AG09319 (cell line): Measurements from ENCODE around the gene FFAR1.
A peak's percentile ranks its signal among the peaks of the same experiment; 100 is the strongest.

ENCODE experiments used
- DNase-seq: peaks from one replicate; pipeline ENCODE4 v3.0.0-alpha.2; 2010; ENCODE audit warnings: low read depth; ENCODE audit errors: extremely low read depth
- TF ChIP-seq, protein P1 (sequence below): IDR thresholded peaks from 2 replicates; pipeline ENCODE4 v1.5.1; 2011; ENCODE audit warnings: low read depth, mild to moderate bottlenecking, inconsistent platforms, low read length, moderate library complexity

Gene FFAR1

GRCh38 chr19:35316560-35316959 is 31.1 kb upstream of the FFAR1 start:
- no peak for DNase-seq

DNA sequence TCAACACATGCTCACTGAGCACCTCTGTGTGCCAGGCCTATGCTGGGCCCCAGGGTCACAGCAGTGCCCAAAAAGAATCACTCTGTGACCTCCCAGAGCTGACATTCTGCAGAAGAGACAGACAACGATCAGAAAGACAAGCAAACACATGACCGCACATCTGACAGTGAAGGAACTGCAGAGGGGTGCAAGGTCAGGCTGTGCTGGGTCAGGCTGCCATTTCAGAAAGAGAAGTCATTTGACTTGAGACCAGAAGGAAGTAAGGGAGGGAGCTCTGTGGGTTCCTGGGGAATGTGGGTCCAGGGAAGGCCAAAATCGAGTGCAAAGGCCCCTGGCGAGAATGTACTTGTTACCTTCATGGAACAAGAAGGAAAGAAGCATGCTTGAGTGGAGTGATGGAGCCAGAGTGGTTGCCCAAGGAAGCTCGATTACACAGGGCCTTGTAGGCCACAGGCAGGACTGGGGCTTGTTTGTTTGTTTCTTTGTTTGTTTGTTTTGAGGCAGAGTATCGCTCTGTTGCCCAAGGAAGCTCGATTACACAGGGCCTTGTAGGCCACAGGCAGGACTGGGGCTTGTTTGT is 30.1 kb upstream of the FFAR1 start:
- TF ChIP-seq, protein P1, sequence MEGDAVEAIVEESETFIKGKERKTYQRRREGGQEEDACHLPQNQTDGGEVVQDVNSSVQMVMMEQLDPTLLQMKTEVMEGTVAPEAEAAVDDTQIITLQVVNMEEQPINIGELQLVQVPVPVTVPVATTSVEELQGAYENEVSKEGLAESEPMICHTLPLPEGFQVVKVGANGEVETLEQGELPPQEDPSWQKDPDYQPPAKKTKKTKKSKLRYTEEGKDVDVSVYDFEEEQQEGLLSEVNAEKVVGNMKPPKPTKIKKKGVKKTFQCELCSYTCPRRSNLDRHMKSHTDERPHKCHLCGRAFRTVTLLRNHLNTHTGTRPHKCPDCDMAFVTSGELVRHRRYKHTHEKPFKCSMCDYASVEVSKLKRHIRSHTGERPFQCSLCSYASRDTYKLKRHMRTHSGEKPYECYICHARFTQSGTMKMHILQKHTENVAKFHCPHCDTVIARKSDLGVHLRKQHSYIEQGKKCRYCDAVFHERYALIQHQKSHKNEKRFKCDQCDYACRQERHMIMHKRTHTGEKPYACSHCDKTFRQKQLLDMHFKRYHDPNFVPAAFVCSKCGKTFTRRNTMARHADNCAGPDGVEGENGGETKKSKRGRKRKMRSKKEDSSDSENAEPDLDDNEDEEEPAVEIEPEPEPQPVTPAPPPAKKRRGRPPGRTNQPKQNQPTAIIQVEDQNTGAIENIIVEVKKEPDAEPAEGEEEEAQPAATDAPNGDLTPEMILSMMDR, result no peak
- no peak for DNase-seq

More at GRCh38 chr19:35316560-35316959, 31.1 kb upstream of the FFAR1 start:
- TF ChIP-seq, protein P1, result no peak

DNA sequence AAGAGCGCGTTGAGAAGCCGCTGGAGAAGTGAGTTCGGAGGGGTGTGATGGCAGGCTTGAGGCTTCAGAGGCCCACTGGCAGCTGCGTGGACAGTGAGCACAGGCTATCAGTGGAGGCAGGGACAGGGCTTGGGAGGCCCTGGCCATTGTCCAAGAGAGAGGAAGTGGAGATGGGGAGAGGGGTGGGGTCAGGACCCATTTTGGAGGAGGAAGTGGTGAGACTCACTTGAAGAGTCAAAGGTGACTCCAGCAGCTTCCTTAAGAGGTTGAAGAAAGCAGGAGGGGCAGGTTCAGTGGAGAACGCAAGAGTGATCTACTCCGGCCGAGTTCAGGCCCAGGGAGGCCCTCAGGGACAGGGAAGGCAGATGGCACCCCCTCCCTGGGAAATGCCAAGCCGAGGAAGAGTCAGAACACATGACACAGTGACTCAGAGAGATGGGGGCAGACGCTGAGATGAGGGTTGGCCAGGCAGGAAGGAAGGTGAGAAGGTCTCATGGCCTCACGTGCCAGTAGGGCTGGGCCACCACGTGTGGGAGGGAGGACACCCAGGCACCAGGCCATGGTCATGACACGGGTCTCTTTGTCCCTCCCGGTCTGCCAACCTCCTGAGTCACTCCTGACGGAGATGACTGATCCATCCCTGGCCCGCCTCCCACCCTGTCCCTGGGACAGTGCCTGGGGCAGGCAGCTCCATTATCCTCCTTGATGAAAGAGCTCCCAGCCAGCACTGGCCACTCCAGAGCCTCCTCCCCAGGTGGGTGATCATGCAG is 28.8 kb upstream of the FFAR1 start:
- TF ChIP-seq, protein P1, result no peak
- DNase-seq, result peak; percentile 20

DNA sequence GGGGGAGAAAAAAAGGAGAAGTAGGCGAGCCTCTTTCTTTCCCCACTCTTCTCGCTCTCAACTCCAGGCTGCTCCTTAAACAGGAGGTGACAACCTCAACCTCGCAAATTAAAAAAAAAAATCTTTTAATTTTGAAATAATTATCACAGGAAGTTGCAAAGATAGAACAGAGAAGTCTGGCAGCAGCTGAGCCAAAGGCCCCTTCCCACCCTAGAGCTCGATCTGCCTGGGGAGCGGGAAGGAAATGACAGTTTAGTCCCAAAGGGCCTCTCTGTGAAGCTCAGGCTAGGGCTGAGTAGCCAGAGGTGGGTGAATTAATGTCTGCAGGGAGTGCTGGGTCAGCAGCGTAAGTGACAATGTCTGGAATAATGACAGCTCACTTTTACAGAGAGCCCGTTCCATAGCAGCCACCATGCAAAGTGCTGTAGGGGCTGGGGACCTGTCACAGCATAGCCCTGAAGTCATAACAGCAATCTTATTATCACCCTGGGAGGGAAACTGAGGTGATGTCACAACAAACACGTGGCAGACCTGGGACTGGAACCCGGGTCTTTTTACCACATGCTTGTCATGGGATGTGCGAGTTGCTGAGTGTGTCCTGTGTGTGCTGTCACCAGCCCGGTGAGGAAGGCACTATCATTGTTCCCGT is 27.5 kb upstream of the FFAR1 start:
- TF ChIP-seq, protein P1, result no peak
- no peak for DNase-seq

- DNase-seq, result no peak
- TF ChIP-seq, protein P1, result no peak
Observed at GRCh38 chr19:35321291-35321690, 26.4 kb upstream of the FFAR1 start.

DNA sequence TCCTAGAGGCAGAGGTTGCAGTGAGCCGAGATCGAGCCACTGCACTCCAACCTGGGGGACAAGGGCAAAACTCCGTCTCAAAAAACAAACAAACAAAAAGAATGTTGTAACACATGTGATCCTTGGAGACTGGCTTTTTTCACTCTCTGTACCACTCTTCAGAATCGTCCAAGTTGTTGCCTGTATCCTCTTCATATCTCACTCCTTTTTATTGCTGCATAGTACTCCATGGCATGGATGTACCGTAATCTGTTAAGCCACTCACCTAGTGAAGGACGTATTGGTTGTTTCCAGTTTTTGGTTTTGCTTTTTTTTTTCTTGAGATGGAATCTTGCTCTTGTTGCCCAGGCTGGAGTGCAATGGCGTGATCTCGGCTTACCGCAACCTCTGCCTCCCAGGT is 25.7 kb upstream of the FFAR1 start:
- DNase-seq, result no peak
- TF ChIP-seq, protein P1, result no peak

DNA sequence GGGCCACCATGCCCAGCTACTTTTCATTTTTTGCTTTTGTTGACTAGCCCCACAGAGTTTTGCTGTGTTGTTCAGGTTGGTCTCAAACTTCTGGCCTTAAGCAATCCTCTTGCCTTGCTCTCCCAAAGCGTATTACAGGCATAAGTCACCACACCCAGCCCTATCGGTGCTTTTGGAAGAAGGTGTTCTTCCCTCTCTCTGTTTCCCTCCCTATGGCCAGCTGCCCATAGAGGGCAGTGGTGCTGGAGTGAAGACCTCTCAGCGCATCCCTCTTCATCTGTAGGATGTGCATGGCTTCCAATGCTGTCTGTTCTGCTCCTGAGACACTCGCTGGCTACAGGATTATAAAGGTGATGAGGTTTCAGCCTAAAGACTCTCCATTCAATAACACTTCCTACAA is 20.1 kb upstream of the FFAR1 start:
- no peak for DNase-seq
- TF ChIP-seq, protein P1, result no peak
